H1 (cell line): ENCODE results near the gene GOLGA1. TPM values are rescaled to one million over a fixed set of nuclear protein-coding genes. Genes with fewer than 3 reads are reported as not detected.

Experiments
- CTCF ChIA-PET: fragments of 300-600 bp; sonication (Branson Sonifier 250); formaldehyde crosslinking; loops from one replicate; lab custom pipeline; 2021; ENCODE audit not compliant: partially characterized antibody; lab: Charles Lee
- POLR2A ChIA-PET: fragments of 300-600 bp; sonication (Branson Sonifier 250); formaldehyde crosslinking; loops from one replicate; lab custom pipeline; 2021; ENCODE audit warnings: inconsistent platforms; ENCODE audit not compliant: partially characterized antibody; lab: Charles Lee
- DNase-seq, 2 experiments: peaks; one replicate each; pipeline versions ENCODE4 v3.0.0 to v3.0.0-alpha.2; 2010 to 2022; ENCODE audit warnings: low spot score in 2 of 2, low read depth in 1 of 2, mixed read lengths in 1 of 2
- FAIRE-seq: peaks from 2 replicates; lab custom pipeline; 2011; peaks lifted over from hg19 to GRCh38; lab: Jason Lieb, UNC
- H2AFZ ChIP-seq: 2 replicates; pipeline ENCODE4 v1.8.1; 2012; ENCODE audit warnings: low read length, inconsistent platforms
- H2AK5ac ChIP-seq: 2 replicates; pipeline ENCODE4 v1.6.1; 2013; ENCODE audit warnings: low read depth, low read length
- H2BK120ac ChIP-seq: replicated peaks from 2 replicates; pipeline ENCODE3; 2013; ENCODE audit warnings: low read depth, low read length, inconsistent platforms
- H2BK12ac ChIP-seq: 2 replicates; pipeline ENCODE4 v1.6.1; 2013; ENCODE audit warnings: low read depth, low read length
- H2BK15ac ChIP-seq: 2 replicates; pipeline ENCODE4 v1.6.1; 2013; ENCODE audit warnings: low read length
- H2BK20ac ChIP-seq: 2 replicates; pipeline ENCODE4 v1.6.1; 2013; ENCODE audit warnings: low read length
- H2BK5ac ChIP-seq: 2 replicates; pipeline ENCODE4 v1.6.1; 2013; ENCODE audit warnings: low read depth, low read length
- H3K14ac ChIP-seq: 2 replicates; pipeline ENCODE4 v1.6.1; 2013; ENCODE audit warnings: inconsistent platforms; ENCODE audit not compliant: insufficient read length
- H3K18ac ChIP-seq: 2 replicates; pipeline ENCODE4 v1.6.1; 2013; ENCODE audit warnings: low read length; ENCODE audit errors: extremely low read depth
- H3K23ac ChIP-seq: 2 replicates; pipeline ENCODE4 v1.6.1; 2013; ENCODE audit warnings: inconsistent platforms; ENCODE audit not compliant: insufficient read length
- H3K23me2 ChIP-seq: 2 replicates; pipeline ENCODE4 v1.6.1; 2013; ENCODE audit warnings: low read depth, low read length
- H3K27ac ChIP-seq: 2 replicates; pipeline ENCODE4 v1.6.1; 2011; ENCODE audit warnings: low read depth, low read length, inconsistent platforms
- H3K27me3 ChIP-seq, 4 experiments: replicated peaks in 1 of 4; 1 replicate in 1 of 4; 2 replicates in 3 of 4; pipeline versions ENCODE4 v1.6.1 to v1.8.1; 2011 to 2013; ENCODE audit warnings: low read length in 3 of 4, mild to moderate bottlenecking in 3 of 4, inconsistent platforms in 2 of 4, mixed read lengths in 2 of 4, moderate library complexity in 1 of 4; ENCODE audit not compliant: control insufficient read depth in 3 of 4, insufficient read depth in 3 of 4; ENCODE audit errors: extremely low read depth in 1 of 4
- H3K36me3 ChIP-seq, 4 experiments: 2 replicates each; pipeline versions ENCODE4 v1.6.1 to v1.8.1; 2011 to 2013; ENCODE audit warnings: mild to moderate bottlenecking in 4 of 4, low read length in 3 of 4, moderate library complexity in 2 of 4, control low read depth in 1 of 4, inconsistent platforms in 1 of 4; ENCODE audit not compliant: insufficient read depth in 4 of 4, control insufficient read depth in 2 of 4
- H3K4ac ChIP-seq: replicated peaks from 2 replicates; pipeline ENCODE3; 2013; ENCODE audit warnings: low read length, low read depth, mixed read lengths, inconsistent platforms; ENCODE audit not compliant: insufficient read length
- H3K4me1 ChIP-seq, 4 experiments: replicated peaks in 1 of 4; 1 replicate in 1 of 4; 2 replicates in 3 of 4; pipeline versions ENCODE4 v1.6.1 to v1.8.1; 2011 to 2013; ENCODE audit warnings: low read length in 3 of 4, inconsistent platforms in 2 of 4, mixed read lengths in 1 of 4; ENCODE audit not compliant: insufficient read depth in 4 of 4, control insufficient read depth in 3 of 4
- H3K4me2 ChIP-seq, 2 experiments: 2 replicates each; pipeline versions ENCODE4 v1.6.1 to v1.8.1; 2011 to 2013; ENCODE audit warnings: low read depth in 2 of 2, low read length in 2 of 2, control low read depth in 1 of 2, inconsistent platforms in 1 of 2, mild to moderate bottlenecking in 1 of 2; ENCODE audit not compliant: insufficient read depth in 1 of 2
- H3K4me3 ChIP-seq, 4 experiments: fragments of 200-600, 300-600 bp in 1 of 4; sonication (generic), shearing (Covaris generic), sonication (Bioruptor Twin) in 1 of 4; 2 replicates each; pipeline versions ENCODE4 v1.5.1 to v1.8.1; 2011 to 2016; ENCODE audit warnings: low read length in 4 of 4, low read depth in 3 of 4, control low read depth in 2 of 4, inconsistent platforms in 2 of 4, mild to moderate bottlenecking in 2 of 4, mixed read lengths in 1 of 4, moderate library complexity in 1 of 4; ENCODE audit not compliant: insufficient read depth in 2 of 4; ENCODE audit errors: extremely low read depth in 1 of 4
- H3K56ac ChIP-seq: replicated peaks from 2 replicates; pipeline ENCODE3; 2013; ENCODE audit warnings: low read depth, mild to moderate bottlenecking, mixed read lengths, low read length, inconsistent platforms; ENCODE audit not compliant: insufficient read length
- H3K79me1 ChIP-seq: 2 replicates; pipeline ENCODE4 v1.6.1; 2013; ENCODE audit warnings: low read depth, low read length, control low read depth
- H3K79me2 ChIP-seq, 2 experiments: 2 replicates each; pipeline versions ENCODE4 v1.6.1 to v1.8.1; 2012 to 2013; ENCODE audit warnings: low read length in 2 of 2, mild to moderate bottlenecking in 2 of 2, inconsistent platforms in 1 of 2; ENCODE audit not compliant: insufficient read depth in 2 of 2, control insufficient read depth in 1 of 2
- H3K9ac ChIP-seq, 4 experiments: replicated peaks in 1 of 4; 1 replicate in 1 of 4; 2 replicates in 3 of 4; pipeline versions ENCODE4 v1.6.1 to v1.8.1; 2011 to 2013; ENCODE audit warnings: low read depth in 3 of 4, low read length in 3 of 4, control low read depth in 2 of 4, mild to moderate bottlenecking in 2 of 4, moderate library complexity in 2 of 4, inconsistent platforms in 1 of 4; ENCODE audit errors: extremely low read depth in 1 of 4
- H3K9me3 ChIP-seq, 2 experiments: 2 replicates each; pipeline versions ENCODE4 v1.6.1 to v1.8.1; 2012 to 2013; ENCODE audit warnings: mild to moderate bottlenecking in 2 of 2, moderate library complexity in 2 of 2, control low read depth in 1 of 2, inconsistent platforms in 1 of 2, low read depth in 1 of 2, low read length in 1 of 2, mixed read lengths in 1 of 2; ENCODE audit not compliant: insufficient read depth in 2 of 2
- H4K20me1 ChIP-seq, 2 experiments: replicated peaks in 1 of 2; 2 replicates each; pipeline versions ENCODE3 to v1.8.1; 2011 to 2013; ENCODE audit warnings: inconsistent platforms in 2 of 2, low read length in 2 of 2, mild to moderate bottlenecking in 1 of 2; ENCODE audit not compliant: insufficient read depth in 2 of 2, control insufficient read depth in 1 of 2
- H4K5ac ChIP-seq: 2 replicates; pipeline ENCODE4 v1.6.1; 2013; ENCODE audit warnings: low read length, low read depth, mixed read lengths, inconsistent platforms; ENCODE audit not compliant: insufficient read length
- H4K8ac ChIP-seq: 2 replicates; pipeline ENCODE4 v1.8.0; 2013; ENCODE audit warnings: mild to moderate bottlenecking, moderate library complexity, low read length, inconsistent platforms; ENCODE audit not compliant: insufficient read depth; ENCODE audit errors: extremely low read depth
- H4K91ac ChIP-seq: replicated peaks from 2 replicates; pipeline ENCODE3; 2013; ENCODE audit warnings: low read length, mixed read lengths, inconsistent platforms; ENCODE audit not compliant: insufficient read length
- ATF3 ChIP-seq: IDR thresholded peaks from 2 replicates; pipeline ENCODE4 v1.6.1; 2011; ENCODE audit warnings: low read depth, mild to moderate bottlenecking, low read length; ENCODE audit not compliant: insufficient read depth
- BACH1 ChIP-seq: IDR thresholded peaks from 2 replicates; pipeline ENCODE4 v1.6.1; 2012; ENCODE audit warnings: low read length, improper control_type of control experiment
- CREB1 ChIP-seq: IDR thresholded peaks from 2 replicates; pipeline ENCODE4 v1.6.1; 2012; ENCODE audit warnings: inconsistent platforms
- E2F6 ChIP-seq: IDR thresholded peaks from 2 replicates; pipeline ENCODE4 v1.6.1; 2012; ENCODE audit warnings: inconsistent platforms
- GTF2F1 ChIP-seq: IDR thresholded peaks from 2 replicates; pipeline ENCODE4 v1.6.1; 2012; ENCODE audit warnings: low read depth, low read length, improper control_type of control experiment, borderline replicate concordance
- HDAC6 ChIP-seq: IDR thresholded peaks from one replicate; pipeline ENCODE4 v1.7.1; 2012; ENCODE audit warnings: low read depth, mild to moderate bottlenecking, inconsistent platforms, low read length, moderate library complexity
- KDM5A ChIP-seq: fragments of 200-600 bp; IDR thresholded peaks from 2 replicates; pipeline ENCODE4 v1.7.1; 2012; ENCODE audit warnings: mild to moderate bottlenecking, low read length, inconsistent platforms, mixed read lengths
- MAFK ChIP-seq: IDR thresholded peaks from 2 replicates; pipeline ENCODE4 v1.6.1; 2012; ENCODE audit warnings: low read depth, mild to moderate bottlenecking, improper control_type of control experiment, low read length
- POLR2A ChIP-seq, 2 experiments: IDR thresholded peaks; 1 replicate in 1 of 2; 2 replicates in 1 of 2; pipeline ENCODE4 v1.6.1; 2011; ENCODE audit warnings: low read depth in 2 of 2, low read length in 2 of 2, mild to moderate bottlenecking in 2 of 2; ENCODE audit errors: control extremely low read depth in 1 of 2
- POU5F1 ChIP-seq: IDR thresholded peaks from 2 replicates; pipeline ENCODE4 v1.6.1; 2011; ENCODE audit warnings: low read depth, mild to moderate bottlenecking, low read length, moderate library complexity
- RBBP5 ChIP-seq: IDR thresholded peaks from 2 replicates; pipeline ENCODE4 v1.7.1; 2012; ENCODE audit warnings: low read depth, mild to moderate bottlenecking, inconsistent platforms, low read length, moderate library complexity, borderline replicate concordance
- SIN3A ChIP-seq, 2 experiments: IDR thresholded peaks in 1 of 2; conservative IDR thresholded peaks in 1 of 2; 2 replicates each; pipeline ENCODE4 v1.6.1; 2011 to 2012; ENCODE audit warnings: low read length in 2 of 2, improper control_type of control experiment in 1 of 2, low read depth in 1 of 2, mild to moderate bottlenecking in 1 of 2
- SIX5 ChIP-seq: IDR thresholded peaks from 2 replicates; pipeline ENCODE4 v1.6.1; 2011; ENCODE audit warnings: mild to moderate bottlenecking, low read depth, low read length
- WGBS, 2 experiments: shearing (Covaris generic) in 1 of 2; methylation state at CpG; one replicate each; pipeline versions ENCODE4 v1.1.6 to v1.1.7; 2013 to 2015; ENCODE audit warnings: low lambda C conversion rate in 2 of 2, mixed read lengths in 2 of 2, inconsistent platforms in 1 of 2, low coverage in 1 of 2, missing lambda C conversion rate in 1 of 2; ENCODE audit not compliant: insufficient replicate concordance in 2 of 2, insufficient coverage in 1 of 2, insufficient read length in 1 of 2; ENCODE audit errors: extremely low coverage in 1 of 2, missing lambda C conversion rate in 1 of 2; 5-methylcytosine and 5-hydroxymethylcytosine counted together
- polyA plus RNA-seq, 7 experiments: library from polyadenylated mRNA; depleted of rRNA in 3 of 7; stranded (reverse) in 5 of 7; unstranded in 2 of 7; fragments of >200 nt in 5 of 7; fragments of 200-250 nt in 2 of 7; gene quantifications; 1 replicate in 5 of 7; 2 replicates in 1 of 7; 4 replicates in 1 of 7; pipeline versions ENCODE4 v1.2.1 to v1.2.3, GENCODE V29; 2011 to 2013; ENCODE audit warnings: missing spikeins in 2 of 7, mixed read lengths in 2 of 7
- total RNA-seq: library from RNA; stranded (reverse); fragmentation: NEBNext Ultra II Directional; extraction: Animal tissue kit (Norgen Biotek cat#: 25700); gene quantifications from 2 replicates; pipeline ENCODE4 v1.2.1, GENCODE V29; 2021

GOLGA1 gene
- total and polyA plus RNA-seq, 2 of the 8 experiments (the other 6 are each of a cell fraction or from before 2014, with no cell fraction given) = 4.8 to 6.5 TPM

GRCh38 chr9:124878021-124878420, 62.9 kb downstream of the GOLGA1 start:
- H3K4me1 ChIP-seq = peaks cover 5 to 17% (median 13%) of the 10 kb centered on the region in 4 experiments
- CTCF ChIA-PET = interaction anchor here (0.6 to 3.4 kb wide), 10 partner anchors 14 to 106 kb away, joined by 3 to 21 read pairs (median 4); partner anchors contain the start of genes ARPC5L and WDR38
- no peak for DNase-seq
- H3K27ac ChIP-seq = no peak overlapping the region
- no peak overlapping the region for H3K4ac ChIP-seq
- H3K9me3 ChIP-seq = peaks cover 0 to 3% of the 10 kb centered on the region in 2 experiments; a peak in 1 of 4 replicates
- no peak overlapping the region for H2BK120ac ChIP-seq
- H3K23me2 ChIP-seq = 0 out of 2 replicates have a peak, but pooled peaks cover 4% of the 10 kb centered on the region
- H3K36me3 ChIP-seq = peaks cover 12 to 51% (median 24%) of the 10 kb centered on the region in 4 experiments
- H2BK20ac ChIP-seq = no peak overlapping the region
- no peak overlapping the region for H2BK12ac ChIP-seq
- peaks cover 5 to 13% of the 10 kb centered on the region in 2 experiments for H3K79me2 ChIP-seq
- H4K8ac ChIP-seq = no peak overlapping the region
- H4K91ac ChIP-seq = no peak overlapping the region
- no peak overlapping the region for H2AFZ ChIP-seq
- no peak overlapping the region for H2BK5ac ChIP-seq
- no peak overlapping the region for H3K4me3 ChIP-seq
- no peak for FAIRE-seq
- no peak overlapping the region for H4K5ac ChIP-seq
- no peak overlapping the region for H3K18ac ChIP-seq
- H2AK5ac ChIP-seq = no peak overlapping the region
- H3K9ac ChIP-seq = no peak overlapping the region
- no peaks in the 10 kb centered on the region for H3K27me3 ChIP-seq
- POLR2A ChIA-PET = interaction anchor here (0.8 to 31.1 kb wide), 6 partner anchors 10 to 106 kb away, joined by 3 to 573 read pairs (median 4); partner anchors contain the start of genes ARPC5L, NR6A1, RPL35 and WDR38
- no peak overlapping the region for H3K14ac ChIP-seq
- H2BK15ac ChIP-seq = no peak overlapping the region
- H3K4me2 ChIP-seq = no peak overlapping the region
- H3K23ac ChIP-seq = no peak overlapping the region
- H3K56ac ChIP-seq = no peak overlapping the region
- WGBS, 2 experiments = 92% methylated on average over 1 of the region's 1 CpG; no CpG with 5 or more reads in 1 of the 2 experiments
- peaks cover 3 to 18% of the 10 kb centered on the region in 2 experiments for H4K20me1 ChIP-seq
- peaks cover 6% of the 10 kb centered on the region; the same call in 1 of the 2 replicates for H3K79me1 ChIP-seq
- TF ChIP-seq CREB1 (no peak), ATF3 (no peak), MAFK (no peak), KDM5A (no peak), BACH1 (no peak), E2F6 (no peak), POLR2A (IDR thresholded peaks at IDR 0.05; ENCODE audit: control extremely low read depth in 1 of 2, low read depth in 2 of 2, low read length in 2 of 2) (no peak), HDAC6 (no peak), POU5F1 (no peak), RBBP5 (no peak), GTF2F1 (no peak), SIX5 (no peak), SIN3A (conservative IDR thresholded peaks at IDR 0.05 in 1 of 2, IDR thresholded peaks at IDR 0.05 in 1 of 2; ENCODE audit: low read depth in 1 of 2, low read length in 2 of 2) (no peak)
